GM12878 (cell line): Measurements from ENCODE around the gene SCMH1. TPM values are rescaled to one million over a fixed set of nuclear protein-coding genes. Genes with fewer than 3 reads are reported as not detected.

Experiments used
- ATAC-seq: fragments of 200-7000 bp; cut with Tn5 transposase; 3 replicates; pipeline ENCODE4 v1.9.1; 2020; ENCODE audit warnings: mild to moderate bottlenecking, moderate library complexity
- BruUV-seq: library from RNA; stranded (reverse); fragments of 400-500 nt; replicated peaks from 2 replicates; lab custom pipeline; 2021; lab: Mats Ljungman, UMichigan
- CTCF ChIA-PET: fragments of 300-600 bp; sonication (Branson Sonifier 250); formaldehyde crosslinking; extraction: SDS; loops from one replicate; lab custom pipeline; 2021; ENCODE audit warnings: inconsistent platforms; lab: Yijun Ruan, JAX
- POLR2A ChIA-PET: fragments of 350-600 bp; formaldehyde crosslinking; extraction: SDS; loops from one replicate; lab custom pipeline; 2021; ENCODE audit warnings: inconsistent platforms; lab: Charles Lee
- RAD21 ChIA-PET: fragments of 300-600 bp; sonication (Branson Sonifier 250); formaldehyde crosslinking; loops from one replicate; lab custom pipeline; 2023; ENCODE audit warnings: antibody characterized with exemption; ENCODE audit not compliant: unreplicated experiment; lab: Charles Lee
- SMC1A ChIA-PET: fragments of 300-600 bp; sonication (Branson Sonifier 250); formaldehyde crosslinking; loops from one replicate; lab custom pipeline; 2023; ENCODE audit not compliant: unreplicated experiment, uncharacterized antibody; lab: Charles Lee
- DNase-seq: peaks from one replicate; pipeline ENCODE4 v3.0.0-alpha.2; 2011; ENCODE audit warnings: low read depth, low spot score
- FAIRE-seq: peaks from 3 replicates; lab custom pipeline; 2011; peaks lifted over from hg19 to GRCh38; lab: Jason Lieb, UNC
- H2AFZ ChIP-seq: 2 replicates; pipeline ENCODE4 v1.6.0; 2011; ENCODE audit warnings: low read depth, low read length, control low read depth; ENCODE audit not compliant: control insufficient read depth
- H3K27ac ChIP-seq: 2 replicates; pipeline ENCODE4 v1.5.1; 2011; ENCODE audit warnings: control low read depth; ENCODE audit not compliant: control insufficient read depth, insufficient read depth
- H3K27me3 ChIP-seq, 2 experiments: replicated peaks in 1 of 2; 2 replicates each; pipeline versions ENCODE4 v1.6.0 to v1.6.1; 2011; ENCODE audit warnings: low read length in 1 of 2; ENCODE audit not compliant: control insufficient read depth in 2 of 2, insufficient read depth in 2 of 2
- H3K36me3 ChIP-seq, 2 experiments: 2 replicates each; pipeline ENCODE4 v1.5.1; 2011; ENCODE audit warnings: low read length in 1 of 2; ENCODE audit not compliant: control insufficient read depth in 2 of 2, insufficient read depth in 2 of 2
- H3K4me1 ChIP-seq: 2 replicates; pipeline ENCODE4 v1.6.1; 2011; ENCODE audit warnings: mild to moderate bottlenecking, low read length, moderate library complexity, mixed read lengths; ENCODE audit not compliant: control insufficient read depth, insufficient read depth
- H3K4me2 ChIP-seq: 2 replicates; pipeline ENCODE4 v1.6.0; 2011; ENCODE audit warnings: control low read depth; ENCODE audit not compliant: control insufficient read depth, insufficient read depth
- H3K4me3 ChIP-seq: fragments of 200-600 bp; sonication (generic); 2 replicates; pipeline ENCODE4 v1.5.1; 2016
- H3K79me2 ChIP-seq: 2 replicates; pipeline ENCODE4 v1.6.0; 2011; ENCODE audit warnings: low read length; ENCODE audit not compliant: control insufficient read depth, insufficient read depth
- H3K9ac ChIP-seq: 2 replicates; pipeline ENCODE4 v1.8.0; 2011; ENCODE audit warnings: low read length, control low read depth, mixed read lengths; ENCODE audit not compliant: control insufficient read depth, insufficient read depth
- H3K9me3 ChIP-seq: replicated peaks from 3 replicates; pipeline ENCODE4 v1.5.1; 2011; ENCODE audit warnings: mild to moderate bottlenecking, low read length; ENCODE audit not compliant: control insufficient read depth, insufficient read depth
- H4K20me1 ChIP-seq: 2 replicates; pipeline ENCODE4 v1.6.0; 2011; ENCODE audit not compliant: control insufficient read depth, insufficient read depth
- MLLT1 ChIP-seq: fragments of 450-650 bp; IDR thresholded peaks from 2 replicates; pipeline ENCODE4 v1.6.1; 2016; ENCODE audit warnings: mild to moderate bottlenecking
- RFX5 ChIP-seq: IDR thresholded peaks from 2 replicates; pipeline ENCODE4 v1.6.1; 2011; ENCODE audit warnings: low read depth, low read length, improper control_type of control experiment
- in situ Hi-C: fragments of 300-500 bp; cut with MboI; formaldehyde crosslinking; loops from 9 replicates; pipeline ENCODE4 v1.14.3; 2018; ENCODE audit warnings: mixed read lengths
- intact Hi-C: fragments of 100-400 bp; cut with micrococcal nuclease; formaldehyde crosslinking; loops from one replicate; pipeline ENCODE4 v1.14.2; 2022; ENCODE audit not compliant: unreplicated experiment
- polyA plus RNA-seq, 11 experiments: library from polyadenylated mRNA; depleted of rRNA in 4 of 11; unstranded in 6 of 11; stranded (reverse) in 5 of 11; fragments of >200 nt; fragmentation: Nextera tagmentation in 4 of 11; fragmentation: Illumina TruSeq in 1 of 11; extraction: Ambion mirVana in 4 of 11; extraction: Trizol in 1 of 11; gene quantifications; 1 replicate in 1 of 11; 2 replicates in 10 of 11; pipeline versions ENCODE4 v1.2.1 to v1.2.3, GENCODE V29; 2011 to 2016; ENCODE audit warnings: inconsistent platforms in 2 of 11, missing spikeins in 2 of 11, low read depth in 1 of 11
- total RNA-seq, 4 experiments: library from RNA; depleted of rRNA in 3 of 4; stranded (reverse); fragments of >200 nt in 3 of 4; fragmentation: Illumina TruSeq in 1 of 4; extraction: Trizol in 1 of 4; gene quantifications; 2 replicates each; pipeline versions ENCODE4 v1.2.1 to v1.2.3, GENCODE V29; 2013 to 2021
- TF ChIP-seq, protein P1 (sequence below): fragments of 450-650 bp; IDR thresholded peaks from 2 replicates; pipeline ENCODE4 v1.6.1; 2018; ENCODE audit warnings: mild to moderate bottlenecking, low read depth, moderate library complexity; ENCODE audit not compliant: partially characterized antibody

The SCMH1 gene
- total and polyA plus RNA-seq, 10 of the 15 experiments (the other 5 are each of a cell fraction or from before 2014, with no cell fraction given), result 7.5 to 44.1 (median 27.8) TPM

- TF ChIP-seq, protein P1, sequence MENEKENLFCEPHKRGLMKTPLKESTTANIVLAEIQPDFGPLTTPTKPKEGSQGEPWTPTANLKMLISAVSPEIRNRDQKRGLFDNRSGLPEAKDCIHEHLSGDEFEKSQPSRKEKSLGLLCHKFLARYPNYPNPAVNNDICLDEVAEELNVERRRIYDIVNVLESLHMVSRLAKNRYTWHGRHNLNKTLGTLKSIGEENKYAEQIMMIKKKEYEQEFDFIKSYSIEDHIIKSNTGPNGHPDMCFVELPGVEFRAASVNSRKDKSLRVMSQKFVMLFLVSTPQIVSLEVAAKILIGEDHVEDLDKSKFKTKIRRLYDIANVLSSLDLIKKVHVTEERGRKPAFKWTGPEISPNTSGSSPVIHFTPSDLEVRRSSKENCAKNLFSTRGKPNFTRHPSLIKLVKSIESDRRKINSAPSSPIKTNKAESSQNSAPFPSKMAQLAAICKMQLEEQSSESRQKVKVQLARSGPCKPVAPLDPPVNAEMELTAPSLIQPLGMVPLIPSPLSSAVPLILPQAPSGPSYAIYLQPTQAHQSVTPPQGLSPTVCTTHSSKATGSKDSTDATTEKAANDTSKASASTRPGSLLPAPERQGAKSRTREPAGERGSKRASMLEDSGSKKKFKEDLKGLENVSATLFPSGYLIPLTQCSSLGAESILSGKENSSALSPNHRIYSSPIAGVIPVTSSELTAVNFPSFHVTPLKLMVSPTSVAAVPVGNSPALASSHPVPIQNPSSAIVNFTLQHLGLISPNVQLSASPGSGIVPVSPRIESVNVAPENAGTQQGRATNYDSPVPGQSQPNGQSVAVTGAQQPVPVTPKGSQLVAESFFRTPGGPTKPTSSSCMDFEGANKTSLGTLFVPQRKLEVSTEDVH, result no peak
Observed at GRCh38 chr1:41093826-41094225, 148.3 kb downstream of the SCMH1 start (continued).

DNA sequence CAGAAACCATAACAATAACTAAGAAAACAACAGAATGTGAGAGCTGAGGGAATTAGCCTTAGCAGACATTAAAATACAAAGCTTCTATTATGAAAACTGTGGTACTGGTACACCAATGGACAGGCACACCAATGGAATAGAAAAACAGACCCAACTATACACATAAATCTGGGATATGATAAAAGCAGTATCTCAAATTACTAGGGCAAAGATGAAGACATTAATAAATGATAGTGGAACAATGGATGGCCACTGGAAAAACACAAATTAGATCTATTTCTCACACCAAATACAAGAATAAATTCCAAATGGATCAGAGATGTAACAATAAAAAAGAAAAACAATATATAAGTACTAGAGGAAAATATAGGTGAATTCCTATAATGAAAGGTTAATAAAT, 155.2 kb downstream of the SCMH1 start:
- POLR2A ChIA-PET, result interaction anchor here (0.6 kb wide), 1 partner anchor 870 kb away, joined by 4 read pairs; no protein-coding TSS in a partner anchor

More for the DNA sequence above, 155.2 kb downstream of the SCMH1 start:
- Histone ChIP-seq H3K36me3 (no peaks in the 10 kb centered on the region; a peak in 1 of 4 replicates), H3K27me3 (no peaks in the 10 kb centered on the region)
- TF ChIP-seq RFX5 (no peak), MLLT1 (0 out of 2 replicates have a peak, but pooled peaks have one; percentile 42)
- TF ChIP-seq, all 136 proteins: peak for 1
- Histone ChIP-seq H3K27ac (no peak overlapping the region), H3K9ac (no peak overlapping the region), H2AFZ (no peak overlapping the region), H3K4me2 (no peak overlapping the region), H3K9me3 (no peaks in the 10 kb centered on the region), H3K4me1 (no peaks in the 10 kb centered on the region), H3K4me3 (no peak overlapping the region), H4K20me1 (no peaks in the 10 kb centered on the region), H3K79me2 (no peaks in the 10 kb centered on the region)
- in situ Hi-C loops, result no loop called here
- DNase-seq (no peak), FAIRE-seq (no peak), ATAC-seq (no peak)
- SMC1A ChIA-PET, result no interaction called here
- intact Hi-C loops, result no loop called here
- CTCF ChIA-PET, result interaction anchor here (0.6 to 0.7 kb wide), 2 partner anchors 247 to 1009 kb away, joined by 3 read pairs; no protein-coding TSS in a partner anchor
- no TSS peak for BruUV-seq
- RAD21 ChIA-PET, result interaction anchor here (0.7 kb wide), 1 partner anchor 1026 kb away, joined by 4 read pairs; no protein-coding TSS in a partner anchor
